ENCODE results near the gene CCDC78. TPM values are rescaled to one million over a fixed set of nuclear protein-coding genes. Genes with fewer than 3 reads are reported as not detected.

The CCDC78 gene
- total and polyA plus RNA-seq, 2 donors (not counting 3 experiments of a cell fraction or from before 2014, with no cell fraction given) = 0.50 to 1.3 TPM

DNA sequence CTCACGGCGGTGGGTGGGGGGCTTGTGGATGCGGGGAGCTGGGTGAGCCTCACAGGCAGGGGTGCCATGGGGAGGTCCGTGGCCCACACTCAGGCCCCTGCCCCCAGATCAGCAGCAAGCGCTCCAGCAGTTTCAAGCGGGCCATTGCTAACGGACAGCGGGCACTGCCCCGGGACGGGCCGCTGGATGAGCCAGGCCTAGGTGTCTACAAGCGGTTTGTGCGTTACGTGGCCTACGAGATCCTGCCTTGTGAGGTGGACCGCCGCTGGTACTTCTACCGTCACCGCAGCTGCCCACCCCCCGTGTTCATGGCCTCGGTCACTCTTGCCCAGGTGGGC, 49.7 kb downstream of the CCDC78 start:
- intact Hi-C loops (cut with micrococcal nuclease) (no loop called here), dilution Hi-C loops (cut with MboI; ENCODE audit: extremely low pct_ligation_motif_present, low sequenced_read_pairs) (no loop called here)
- Histone ChIP-seq H3K27ac (ENCODE audit: insufficient read depth, low read depth, low read length) (no peak overlapping the region), H3K79me2 (ENCODE audit: control insufficient read depth, insufficient read depth, low read length) (peaks cover 10% of the 10 kb centered on the region), H4K20me1 (replicated peaks; ENCODE audit: control insufficient read depth, extremely low read depth, insufficient read depth, low read length) (no peaks in the 10 kb centered on the region), H3K27me3 (ENCODE audit: control insufficient read depth in 2 of 2, insufficient read depth in 2 of 2, low read length in 2 of 2) (no peaks in the 10 kb centered on the region), H3K9me1 (replicated peaks; ENCODE audit: control insufficient read depth, extremely low read depth, insufficient read depth, low read length) (no peaks in the 10 kb centered on the region), H3K9me3 (replicated peaks; ENCODE audit: control insufficient read depth, insufficient read depth, low read length) (no peaks in the 10 kb centered on the region), H3K4me2 (ENCODE audit: insufficient read depth, low read length) (no peak overlapping the region), H3K4me1 (ENCODE audit: control insufficient read depth, extremely low read depth, insufficient read depth, low read length) (peaks cover 8% of the 10 kb centered on the region), H3K9ac (replicated peaks; ENCODE audit: extremely low read depth, insufficient read depth, low read length) (no peak overlapping the region), H3K36me3 (ENCODE audit: control insufficient read depth in 2 of 2, extremely low read depth in 1 of 2, insufficient read depth in 2 of 2, low read length in 2 of 2) (peaks cover 3 to 17% of the 10 kb centered on the region in 2 experiments), H3K4me3 (replicated peaks in 1 of 3; ENCODE audit: insufficient read depth in 1 of 3, low read depth in 1 of 3, low read length in 3 of 3) (no peak overlapping the region), H2AFZ (ENCODE audit: low read depth, low read length) (no peak overlapping the region)
- POLR2A ChIA-PET = no interaction called here
- TF ChIP-seq GATA2 (IDR thresholded peaks at IDR 0.05; ENCODE audit: insufficient read depth, insufficient read length, low read depth, low read length) (no peak), FOS (IDR thresholded peaks at IDR 0.05; ENCODE audit: borderline replicate concordance, insufficient read depth, low read length) (no peak), EZH2 (IDR thresholded peaks at IDR 0.05; ENCODE audit: borderline replicate concordance, low read depth, low read length, severe bottlenecking) (no peak), POLR2A (IDR thresholded peaks at IDR 0.05; ENCODE audit: low read depth, low read length) (no peak), JUN (IDR thresholded peaks at IDR 0.05; ENCODE audit: borderline replicate concordance, insufficient read depth, insufficient read length, low read depth) (no peak), MYC (IDR thresholded peaks at IDR 0.05; ENCODE audit: low read depth, low read length) (no peak), POLR2AphosphoS5 (IDR thresholded peaks at IDR 0.05; ENCODE audit: insufficient read depth, low read depth, low read length) (no peak), MAX (IDR thresholded peaks at IDR 0.05; ENCODE audit: insufficient read depth, insufficient read length) (no peak)
- TF ChIP-seq, protein P1, sequence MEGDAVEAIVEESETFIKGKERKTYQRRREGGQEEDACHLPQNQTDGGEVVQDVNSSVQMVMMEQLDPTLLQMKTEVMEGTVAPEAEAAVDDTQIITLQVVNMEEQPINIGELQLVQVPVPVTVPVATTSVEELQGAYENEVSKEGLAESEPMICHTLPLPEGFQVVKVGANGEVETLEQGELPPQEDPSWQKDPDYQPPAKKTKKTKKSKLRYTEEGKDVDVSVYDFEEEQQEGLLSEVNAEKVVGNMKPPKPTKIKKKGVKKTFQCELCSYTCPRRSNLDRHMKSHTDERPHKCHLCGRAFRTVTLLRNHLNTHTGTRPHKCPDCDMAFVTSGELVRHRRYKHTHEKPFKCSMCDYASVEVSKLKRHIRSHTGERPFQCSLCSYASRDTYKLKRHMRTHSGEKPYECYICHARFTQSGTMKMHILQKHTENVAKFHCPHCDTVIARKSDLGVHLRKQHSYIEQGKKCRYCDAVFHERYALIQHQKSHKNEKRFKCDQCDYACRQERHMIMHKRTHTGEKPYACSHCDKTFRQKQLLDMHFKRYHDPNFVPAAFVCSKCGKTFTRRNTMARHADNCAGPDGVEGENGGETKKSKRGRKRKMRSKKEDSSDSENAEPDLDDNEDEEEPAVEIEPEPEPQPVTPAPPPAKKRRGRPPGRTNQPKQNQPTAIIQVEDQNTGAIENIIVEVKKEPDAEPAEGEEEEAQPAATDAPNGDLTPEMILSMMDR (IDR thresholded peaks at IDR 0.05; ENCODE audit: extremely low read depth in 1 of 2, insufficient read depth in 1 of 2, low read depth in 1 of 2, low read length in 2 of 2) = no peak
- no TSS peak for BruUV-seq (replicated peaks)
- FAIRE-seq = no peak
- CTCF ChIA-PET = interaction anchor here (0.9 to 1.5 kb wide), 4 partner anchors 9 to 97 kb away, joined by 3 to 6 read pairs (median 3); partner anchors contain the start of genes METTL26 and RHOT2
- no peak for DNase-seq (ENCODE audit: low read depth, low spot score)
